ENCODE measurements around the gene OTP.
A peak's percentile ranks its signal among the peaks of the same experiment; 100 is the strongest.

DNA sequence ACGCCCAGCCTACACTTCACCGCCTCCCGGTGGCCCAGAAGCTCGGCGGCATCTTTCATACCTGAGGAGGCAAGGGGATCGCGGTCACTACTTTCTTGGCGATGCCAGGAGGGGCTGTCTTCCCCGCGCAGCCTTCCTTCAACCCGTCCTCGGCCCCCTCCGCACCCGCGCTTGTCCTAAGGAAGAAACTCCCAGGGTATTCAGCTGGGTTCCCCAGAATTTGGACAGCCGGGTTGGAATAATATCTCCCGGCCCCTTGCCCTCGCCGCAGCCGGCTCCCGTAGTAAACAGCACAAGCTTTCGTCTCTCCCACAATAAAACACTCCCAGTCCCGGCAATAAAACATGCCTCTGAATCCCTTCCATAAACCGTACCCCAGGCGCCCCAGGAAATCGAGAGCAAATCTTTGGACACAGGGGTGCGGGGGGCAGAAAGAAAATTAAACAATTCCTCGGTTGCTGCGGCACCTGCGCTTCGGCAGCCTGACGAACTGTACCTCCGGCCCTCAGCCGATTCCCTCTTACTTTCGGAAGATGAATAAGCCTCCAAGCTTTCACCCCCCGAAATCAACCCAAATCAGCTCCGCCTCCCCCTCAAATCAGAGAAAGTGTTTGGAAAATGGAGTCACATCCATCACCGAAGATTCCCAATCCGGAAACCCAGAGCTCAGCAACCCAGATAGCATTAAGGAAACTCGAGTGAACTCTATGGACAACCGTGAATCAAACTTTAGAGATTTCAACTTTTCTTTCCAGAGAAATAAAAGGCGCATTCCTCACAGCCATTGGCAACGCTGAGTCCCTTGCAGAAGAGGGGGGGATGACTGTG, 1.1 kb downstream of the OTP start:
- TF ChIP-seq, protein P1, sequence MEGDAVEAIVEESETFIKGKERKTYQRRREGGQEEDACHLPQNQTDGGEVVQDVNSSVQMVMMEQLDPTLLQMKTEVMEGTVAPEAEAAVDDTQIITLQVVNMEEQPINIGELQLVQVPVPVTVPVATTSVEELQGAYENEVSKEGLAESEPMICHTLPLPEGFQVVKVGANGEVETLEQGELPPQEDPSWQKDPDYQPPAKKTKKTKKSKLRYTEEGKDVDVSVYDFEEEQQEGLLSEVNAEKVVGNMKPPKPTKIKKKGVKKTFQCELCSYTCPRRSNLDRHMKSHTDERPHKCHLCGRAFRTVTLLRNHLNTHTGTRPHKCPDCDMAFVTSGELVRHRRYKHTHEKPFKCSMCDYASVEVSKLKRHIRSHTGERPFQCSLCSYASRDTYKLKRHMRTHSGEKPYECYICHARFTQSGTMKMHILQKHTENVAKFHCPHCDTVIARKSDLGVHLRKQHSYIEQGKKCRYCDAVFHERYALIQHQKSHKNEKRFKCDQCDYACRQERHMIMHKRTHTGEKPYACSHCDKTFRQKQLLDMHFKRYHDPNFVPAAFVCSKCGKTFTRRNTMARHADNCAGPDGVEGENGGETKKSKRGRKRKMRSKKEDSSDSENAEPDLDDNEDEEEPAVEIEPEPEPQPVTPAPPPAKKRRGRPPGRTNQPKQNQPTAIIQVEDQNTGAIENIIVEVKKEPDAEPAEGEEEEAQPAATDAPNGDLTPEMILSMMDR (conservative IDR thresholded peaks at IDR 0.05 in 1 of 2, IDR thresholded peaks at IDR 0.05 in 1 of 2; ENCODE audit: low read depth in 1 of 2, low read length in 2 of 2): no peak
- TF ChIP-seq EZH2 (IDR thresholded peaks at IDR 0.05; ENCODE audit: low read length, missing control alignments): peak; percentile 69
